PC-9 (cell line): ENCODE data around the gene HTRA3.

Experiments used
- EZH2 ChIP-seq: fragments of 200-600 bp; sonication (generic); IDR thresholded peaks from 2 replicates; pipeline ENCODE4 v1.8.0; 2017; ENCODE audit warnings: antibody characterized with exemption, low read depth
- TF ChIP-seq, protein P1 (sequence below): fragments of 200-600 bp; sonication (generic); conservative IDR thresholded peaks from 2 replicates; pipeline ENCODE4 v1.6.1; 2017; ENCODE audit warnings: mixed run types, antibody characterized with exemption, mild to moderate bottlenecking, moderate library complexity

DNA sequence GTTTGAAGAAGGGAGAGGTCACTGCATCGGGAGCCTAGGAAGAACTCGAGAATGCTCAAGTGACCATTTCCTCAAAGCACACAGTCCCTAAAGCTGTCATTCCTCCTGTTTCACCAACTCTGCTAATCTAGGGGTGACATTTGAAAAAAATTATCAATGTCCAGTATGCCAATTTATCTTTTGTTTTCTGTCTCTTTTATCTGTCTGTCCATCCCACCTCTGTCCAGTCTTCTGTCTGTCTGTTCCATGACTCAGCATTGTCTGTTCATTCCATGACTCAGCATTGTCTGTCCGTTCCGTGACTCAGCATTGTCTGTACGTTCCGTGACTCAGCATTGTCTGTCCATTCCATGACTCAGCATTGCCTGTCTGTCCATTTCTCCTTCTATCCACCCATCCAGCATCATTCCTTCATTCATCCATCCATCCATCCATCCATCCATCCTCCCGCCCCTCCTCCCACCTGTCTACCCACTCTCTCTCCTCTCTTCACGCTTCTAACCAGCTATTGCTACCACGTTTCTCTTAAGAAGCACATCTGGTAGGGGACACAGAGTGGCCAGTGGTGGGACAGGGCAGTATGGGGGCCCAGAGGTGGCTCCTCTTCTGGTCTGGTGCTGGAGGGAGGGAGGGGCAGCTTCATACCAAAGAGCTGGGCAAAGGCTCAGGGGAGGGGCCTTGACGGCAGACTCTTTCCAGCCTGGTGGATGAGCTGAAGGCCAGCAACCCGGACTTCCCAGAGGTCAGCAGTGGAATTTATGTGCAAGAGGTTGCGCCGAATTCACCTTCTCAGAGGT, 34.1 kb downstream of the HTRA3 start:
- TF ChIP-seq, protein P1, sequence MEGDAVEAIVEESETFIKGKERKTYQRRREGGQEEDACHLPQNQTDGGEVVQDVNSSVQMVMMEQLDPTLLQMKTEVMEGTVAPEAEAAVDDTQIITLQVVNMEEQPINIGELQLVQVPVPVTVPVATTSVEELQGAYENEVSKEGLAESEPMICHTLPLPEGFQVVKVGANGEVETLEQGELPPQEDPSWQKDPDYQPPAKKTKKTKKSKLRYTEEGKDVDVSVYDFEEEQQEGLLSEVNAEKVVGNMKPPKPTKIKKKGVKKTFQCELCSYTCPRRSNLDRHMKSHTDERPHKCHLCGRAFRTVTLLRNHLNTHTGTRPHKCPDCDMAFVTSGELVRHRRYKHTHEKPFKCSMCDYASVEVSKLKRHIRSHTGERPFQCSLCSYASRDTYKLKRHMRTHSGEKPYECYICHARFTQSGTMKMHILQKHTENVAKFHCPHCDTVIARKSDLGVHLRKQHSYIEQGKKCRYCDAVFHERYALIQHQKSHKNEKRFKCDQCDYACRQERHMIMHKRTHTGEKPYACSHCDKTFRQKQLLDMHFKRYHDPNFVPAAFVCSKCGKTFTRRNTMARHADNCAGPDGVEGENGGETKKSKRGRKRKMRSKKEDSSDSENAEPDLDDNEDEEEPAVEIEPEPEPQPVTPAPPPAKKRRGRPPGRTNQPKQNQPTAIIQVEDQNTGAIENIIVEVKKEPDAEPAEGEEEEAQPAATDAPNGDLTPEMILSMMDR: no peak
- TF ChIP-seq EZH2: no peak
